Inferior parietal cortex (tissue), 1 donor: ENCODE measurements around the gene LBR.

ENCODE experiments used
- DNase-seq: peaks from one replicate; pipeline ENCODE4 v3.0.0-alpha.2; 2016; ENCODE audit errors: extremely low spot score

Gene LBR

GRCh38 chr1:225446595-225446960, 18.7 kb upstream of the LBR start:
- no peak for DNase-seq

- no peak for DNase-seq
Measured at GRCh38 chr1:225445639-225446594, 18.1 kb upstream of the LBR start.

GRCh38 chr1:225442123-225442505, 14.3 kb upstream of the LBR start:
- DNase-seq, result no peak

- DNase-seq, result no peak
Measured at GRCh38 chr1:225441314-225442122, 13.7 kb upstream of the LBR start.

- DNase-seq, result no peak
Measured at GRCh38 chr1:225440380-225441221, 12.8 kb upstream of the LBR start.

- DNase-seq, result no peak
Measured at GRCh38 chr1:225437710-225438437, 10.0 kb upstream of the LBR start.

GRCh38 chr1:225435957-225436392, 8.1 kb upstream of the LBR start:
- no peak for DNase-seq

GRCh38 chr1:225435487-225435886, 7.6 kb upstream of the LBR start:
- no peak for DNase-seq

GRCh38 chr1:225435076-225435475, 7.2 kb upstream of the LBR start:
- DNase-seq, result no peak

- DNase-seq, result no peak
Measured at GRCh38 chr1:225434046-225434445, 6.2 kb upstream of the LBR start.

GRCh38 chr1:225431081-225431863, 3.4 kb upstream of the LBR start:
- DNase-seq, result no peak

GRCh38 chr1:225430301-225430700, 2.5 kb upstream of the LBR start:
- DNase-seq, result no peak

GRCh38 chr1:225428881-225429455, 1.1 kb upstream of the LBR start:
- no peak for DNase-seq

GRCh38 chr1:225428068-225428880, 436 bp upstream of the LBR start:
- DNase-seq, result peak; percentile 96

GRCh38 chr1:225426395-225427234, 1.2 kb downstream of the LBR start:
- peak; percentile 17 for DNase-seq

- DNase-seq, result no peak
Measured at GRCh38 chr1:225425201-225425786, 2.5 kb downstream of the LBR start.

GRCh38 chr1:225424562-225425200, 3.2 kb downstream of the LBR start:
- DNase-seq, result no peak
